ENCODE data around the gene IMMP2L. TPM values are rescaled to one million over a fixed set of nuclear protein-coding genes. Genes with fewer than 3 reads are reported as not detected.

IMMP2L gene
- total and polyA plus RNA-seq, 2 donors (not counting 3 experiments of a cell fraction or from before 2014, with no cell fraction given): 9.9 to 11.8 TPM

DNA sequence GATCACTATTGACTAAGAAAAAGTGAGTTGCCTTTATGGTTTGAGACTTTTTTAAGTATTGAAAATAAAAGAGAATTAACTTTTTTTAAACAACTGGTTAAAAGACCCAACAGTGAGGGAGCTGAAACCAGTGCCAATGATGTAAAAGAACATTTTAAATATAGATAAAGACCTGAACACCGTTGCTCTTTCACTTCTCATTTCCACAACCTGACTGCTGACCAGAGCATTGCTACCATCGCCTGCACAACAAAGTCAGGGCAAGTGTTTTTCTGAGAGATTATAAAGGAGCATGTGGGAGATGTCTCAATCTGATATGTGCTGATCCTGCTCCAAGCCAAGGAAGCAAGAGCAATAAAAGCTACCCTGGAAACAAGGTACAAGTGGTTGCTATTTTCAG lies 34.7 kb downstream of the IMMP2L start:
- H3K9me1 ChIP-seq (replicated peaks; ENCODE audit: control insufficient read depth, extremely low read depth, insufficient read depth, low read length): no peaks in the 10 kb centered on the region
- no peak overlapping the region for H3K9ac ChIP-seq (replicated peaks; ENCODE audit: extremely low read depth, insufficient read depth, low read length)
- no peaks in the 10 kb centered on the region for H4K20me1 ChIP-seq (replicated peaks; ENCODE audit: control insufficient read depth, extremely low read depth, insufficient read depth, low read length)
- H2AFZ ChIP-seq (ENCODE audit: low read depth, low read length): no peak overlapping the region
- H3K4me1 ChIP-seq (ENCODE audit: control insufficient read depth, extremely low read depth, insufficient read depth, low read length): peaks cover 16% of the 10 kb centered on the region
- DNase-seq (ENCODE audit: low read depth, low spot score): no peak
- BruUV-seq (replicated peaks): no TSS peak
- H3K79me2 ChIP-seq (ENCODE audit: control insufficient read depth, insufficient read depth, low read length): no peaks in the 10 kb centered on the region
- dilution Hi-C loops (cut with MboI; ENCODE audit: extremely low pct_ligation_motif_present, low sequenced_read_pairs): no loop called here
- no peak overlapping the region for H3K27ac ChIP-seq (ENCODE audit: insufficient read depth, low read depth, low read length)
- no peaks in the 10 kb centered on the region for H3K9me3 ChIP-seq (replicated peaks; ENCODE audit: control insufficient read depth, insufficient read depth, low read length)
- no peak overlapping the region for H3K4me3 ChIP-seq (replicated peaks in 1 of 3; ENCODE audit: insufficient read depth in 1 of 3, low read depth in 1 of 3, low read length in 3 of 3)
- intact Hi-C loops (cut with micrococcal nuclease): no loop called here
- ChIA-PET CTCF (no interaction called here), POLR2A (no interaction called here)
- TF ChIP-seq GATA2 (IDR thresholded peaks at IDR 0.05; ENCODE audit: insufficient read depth, insufficient read length, low read depth, low read length): no peak
- no peak for TF ChIP-seq FOS (IDR thresholded peaks at IDR 0.05; ENCODE audit: borderline replicate concordance, insufficient read depth, low read length)
- TF ChIP-seq EZH2 (IDR thresholded peaks at IDR 0.05; ENCODE audit: borderline replicate concordance, low read depth, low read length, severe bottlenecking): no peak
- TF ChIP-seq, protein P1, sequence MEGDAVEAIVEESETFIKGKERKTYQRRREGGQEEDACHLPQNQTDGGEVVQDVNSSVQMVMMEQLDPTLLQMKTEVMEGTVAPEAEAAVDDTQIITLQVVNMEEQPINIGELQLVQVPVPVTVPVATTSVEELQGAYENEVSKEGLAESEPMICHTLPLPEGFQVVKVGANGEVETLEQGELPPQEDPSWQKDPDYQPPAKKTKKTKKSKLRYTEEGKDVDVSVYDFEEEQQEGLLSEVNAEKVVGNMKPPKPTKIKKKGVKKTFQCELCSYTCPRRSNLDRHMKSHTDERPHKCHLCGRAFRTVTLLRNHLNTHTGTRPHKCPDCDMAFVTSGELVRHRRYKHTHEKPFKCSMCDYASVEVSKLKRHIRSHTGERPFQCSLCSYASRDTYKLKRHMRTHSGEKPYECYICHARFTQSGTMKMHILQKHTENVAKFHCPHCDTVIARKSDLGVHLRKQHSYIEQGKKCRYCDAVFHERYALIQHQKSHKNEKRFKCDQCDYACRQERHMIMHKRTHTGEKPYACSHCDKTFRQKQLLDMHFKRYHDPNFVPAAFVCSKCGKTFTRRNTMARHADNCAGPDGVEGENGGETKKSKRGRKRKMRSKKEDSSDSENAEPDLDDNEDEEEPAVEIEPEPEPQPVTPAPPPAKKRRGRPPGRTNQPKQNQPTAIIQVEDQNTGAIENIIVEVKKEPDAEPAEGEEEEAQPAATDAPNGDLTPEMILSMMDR (IDR thresholded peaks at IDR 0.05; ENCODE audit: extremely low read depth in 1 of 2, insufficient read depth in 1 of 2, low read depth in 1 of 2, low read length in 2 of 2): no peak
- TF ChIP-seq, protein P2, sequence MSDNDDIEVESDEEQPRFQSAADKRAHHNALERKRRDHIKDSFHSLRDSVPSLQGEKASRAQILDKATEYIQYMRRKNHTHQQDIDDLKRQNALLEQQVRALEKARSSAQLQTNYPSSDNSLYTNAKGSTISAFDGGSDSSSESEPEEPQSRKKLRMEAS (IDR thresholded peaks at IDR 0.05; ENCODE audit: insufficient read depth, insufficient read length): no peak
- TF ChIP-seq POLR2AphosphoS5 (IDR thresholded peaks at IDR 0.05; ENCODE audit: insufficient read depth, low read depth, low read length): no peak
- TF ChIP-seq MYC (IDR thresholded peaks at IDR 0.05; ENCODE audit: low read depth, low read length): no peak
- no peak for TF ChIP-seq JUN (IDR thresholded peaks at IDR 0.05; ENCODE audit: borderline replicate concordance, insufficient read depth, insufficient read length, low read depth)
- no peaks in the 10 kb centered on the region for H3K36me3 ChIP-seq (ENCODE audit: control insufficient read depth in 2 of 2, extremely low read depth in 1 of 2, insufficient read depth in 2 of 2, low read length in 2 of 2)
- no peaks in the 10 kb centered on the region for H3K27me3 ChIP-seq (ENCODE audit: control insufficient read depth in 2 of 2, insufficient read depth in 2 of 2, low read length in 2 of 2)
- no peak for FAIRE-seq
- H3K4me2 ChIP-seq (ENCODE audit: insufficient read depth, low read length): no peak overlapping the region
